HEK293 (cell line): ENCODE results near the gene RPRML.

Experiments used
- CTCF ChIA-PET: fragments of 350-600 bp; formaldehyde crosslinking; extraction: SDS; loops from one replicate; lab custom pipeline; 2021; ENCODE audit warnings: antibody characterized with exemption; lab: Yijun Ruan, JAX
- POLR2A ChIA-PET: fragments of 300-600 bp; formaldehyde crosslinking; extraction: SDS; loops from one replicate; lab custom pipeline; 2020; ENCODE audit warnings: antibody characterized with exemption, inconsistent platforms; lab: Yijun Ruan, JAX
- H3K27ac ChIP-seq: fragments of 200-500 bp; sonication (Bioruptor generic); 2 replicates; pipeline ENCODE4 v1.5.1; 2014; ENCODE audit warnings: low read depth, low read length, control low read depth, inconsistent platforms; ENCODE audit errors: extremely low read depth
- H3K36me3 ChIP-seq, 2 experiments: fragments of 200-500 bp in 1 of 2; sonication (Bioruptor generic) in 1 of 2; 1 replicate in 1 of 2; 2 replicates in 1 of 2; pipeline ENCODE4 v1.5.1; 2014 to 2017; ENCODE audit warnings: inconsistent platforms in 2 of 2, low read length in 2 of 2; ENCODE audit not compliant: control insufficient read depth in 2 of 2, insufficient read depth in 1 of 2
- H3K4me1 ChIP-seq: fragments of 200-500 bp; sonication (Bioruptor generic); 2 replicates; pipeline ENCODE4 v1.5.1; 2014; ENCODE audit warnings: mild to moderate bottlenecking, low read length, inconsistent platforms; ENCODE audit not compliant: control insufficient read depth, insufficient read depth
- H3K4me3 ChIP-seq: 2 replicates; pipeline ENCODE4 v1.5.1; 2011; ENCODE audit warnings: low read depth, mild to moderate bottlenecking, control low read depth, low read length, moderate library complexity
- H3K9me3 ChIP-seq: fragments of 200-500 bp; sonication (Bioruptor generic); 2 replicates; pipeline ENCODE4 v1.5.1; 2014; ENCODE audit warnings: low read depth, low read length, inconsistent platforms; ENCODE audit not compliant: control insufficient read depth, insufficient read depth
- HOXC10 ChIP-seq: sonication (generic); formaldehyde crosslinking; IDR thresholded peaks from 2 replicates; pipeline ENCODE4 v1.8.1; 2023; ENCODE audit warnings: mild to moderate bottlenecking, missing genetic modification reagents
- PRDM1 ChIP-seq: fragments of 450-650 bp; formaldehyde crosslinking; IDR thresholded peaks from 2 replicates; pipeline ENCODE4; 2016; ENCODE audit warnings: missing biosample characterization, missing genetic modification characterization
- SETDB1 ChIP-seq: IDR thresholded peaks from one replicate; pipeline ENCODE4 v1.6.1; 2017; ENCODE audit warnings: mild to moderate bottlenecking, low read length, moderate library complexity, mixed read lengths; ENCODE audit not compliant: insufficient read length
- ZFP3 ChIP-seq: fragments of 450-650 bp; formaldehyde crosslinking; IDR thresholded peaks from 2 replicates; pipeline ENCODE4 v1.5.1; 2016; ENCODE audit warnings: low read depth, missing biosample characterization, missing genetic modification characterization
- ZNF146 ChIP-seq: fragments of 450-650 bp; formaldehyde crosslinking; IDR thresholded peaks from 2 replicates; pipeline ENCODE4 v1.5.1; 2016; ENCODE audit warnings: missing biosample characterization, missing genetic modification characterization
- ZNF175 ChIP-seq: fragments of 450-650 bp; formaldehyde crosslinking; IDR thresholded peaks from 2 replicates; pipeline ENCODE4 v1.5.1; 2016; ENCODE audit warnings: missing biosample characterization, missing genetic modification characterization
- ZNF184 ChIP-seq: fragments of 450-650 bp; IDR thresholded peaks from 2 replicates; pipeline ENCODE4 v1.5.1; 2018; ENCODE audit warnings: missing biosample characterization, mild to moderate bottlenecking, missing genetic modification characterization
- ZNF19 ChIP-seq: fragments of 450-650 bp; formaldehyde crosslinking; IDR thresholded peaks from 2 replicates; pipeline ENCODE4; 2016; ENCODE audit warnings: missing biosample characterization, missing genetic modification characterization, low read depth
- ZNF214 ChIP-seq: fragments of 450-650 bp; formaldehyde crosslinking; IDR thresholded peaks from 2 replicates; pipeline ENCODE4 v1.5.1; 2017; ENCODE audit warnings: missing biosample characterization, mild to moderate bottlenecking, missing genetic modification characterization, borderline replicate concordance
- ZNF248 ChIP-seq: fragments of 450-650 bp; formaldehyde crosslinking; IDR thresholded peaks from 2 replicates; pipeline ENCODE4 v1.5.1; 2017; ENCODE audit warnings: missing biosample characterization, missing genetic modification characterization
- ZNF266 ChIP-seq: fragments of 450-650 bp; formaldehyde crosslinking; IDR thresholded peaks from 2 replicates; pipeline ENCODE4 v1.5.1; 2016; ENCODE audit warnings: missing biosample characterization, missing genetic modification characterization, low read depth
- ZNF302 ChIP-seq: fragments of 450-650 bp; formaldehyde crosslinking; IDR thresholded peaks from 2 replicates; pipeline ENCODE4 v1.5.1; 2016; ENCODE audit warnings: missing biosample characterization, missing genetic modification characterization, low read depth
- ZNF354C ChIP-seq: fragments of 450-650 bp; formaldehyde crosslinking; IDR thresholded peaks from 2 replicates; pipeline ENCODE4 v1.5.1; 2016; ENCODE audit warnings: missing biosample characterization, missing genetic modification characterization, low read depth, borderline replicate concordance
- ZNF366 ChIP-seq: fragments of 450-650 bp; formaldehyde crosslinking; conservative IDR thresholded peaks from 2 replicates; pipeline ENCODE4 v1.5.1; 2016; ENCODE audit warnings: missing biosample characterization, missing genetic modification characterization
- ZNF404 ChIP-seq: fragments of 450-650 bp; formaldehyde crosslinking; IDR thresholded peaks from 2 replicates; pipeline ENCODE4 v1.5.1; 2017; ENCODE audit warnings: missing biosample characterization, missing genetic modification characterization
- ZNF416 ChIP-seq: fragments of 450-650 bp; formaldehyde crosslinking; IDR thresholded peaks from 2 replicates; pipeline ENCODE4 v1.5.1; 2016; ENCODE audit warnings: missing biosample characterization, missing genetic modification characterization
- ZNF501 ChIP-seq: fragments of 450-650 bp; formaldehyde crosslinking; IDR thresholded peaks from 2 replicates; pipeline ENCODE4 v1.5.1; 2016; ENCODE audit warnings: missing biosample characterization, missing genetic modification characterization
- ZNF560 ChIP-seq: fragments of 450-650 bp; formaldehyde crosslinking; IDR thresholded peaks from 2 replicates; pipeline ENCODE4 v1.5.1; 2017; ENCODE audit warnings: missing biosample characterization, missing genetic modification characterization, borderline replicate concordance
- ZNF571 ChIP-seq: fragments of 450-650 bp; formaldehyde crosslinking; IDR thresholded peaks from 2 replicates; pipeline ENCODE4 v1.5.0; 2017; ENCODE audit warnings: missing biosample characterization, missing genetic modification characterization
- ZNF791 ChIP-seq: fragments of 450-650 bp; formaldehyde crosslinking; IDR thresholded peaks from 2 replicates; pipeline ENCODE4 v1.5.1; 2016; ENCODE audit warnings: missing biosample characterization, missing genetic modification characterization
- TF ChIP-seq, protein P1 (sequence below): fragments of 450-650 bp; formaldehyde crosslinking; IDR thresholded peaks from 2 replicates; pipeline ENCODE4 v1.5.1; 2016; ENCODE audit warnings: missing biosample characterization, missing genetic modification characterization, low read depth
- TF ChIP-seq, protein P2 (sequence below): fragments of 450-650 bp; formaldehyde crosslinking; IDR thresholded peaks from 2 replicates; pipeline ENCODE4 v1.5.1; 2017; ENCODE audit warnings: missing biosample characterization, missing genetic modification characterization
- TF ChIP-seq, protein P3 (sequence below): fragments of 450-650 bp; formaldehyde crosslinking; IDR thresholded peaks from 2 replicates; pipeline ENCODE4 v1.5.1; 2016; ENCODE audit warnings: missing biosample characterization, missing genetic modification characterization
- TF ChIP-seq, protein P4 (sequence below): fragments of 450-650 bp; formaldehyde crosslinking; IDR thresholded peaks from 2 replicates; pipeline ENCODE4 v1.5.1; 2016; ENCODE audit warnings: missing biosample characterization, missing genetic modification characterization
- TF ChIP-seq, protein P5 (sequence below): fragments of 450-650 bp; formaldehyde crosslinking; IDR thresholded peaks from 2 replicates; pipeline ENCODE4 v1.5.1; 2016; ENCODE audit warnings: missing biosample characterization, missing genetic modification characterization

Gene RPRML

DNA sequence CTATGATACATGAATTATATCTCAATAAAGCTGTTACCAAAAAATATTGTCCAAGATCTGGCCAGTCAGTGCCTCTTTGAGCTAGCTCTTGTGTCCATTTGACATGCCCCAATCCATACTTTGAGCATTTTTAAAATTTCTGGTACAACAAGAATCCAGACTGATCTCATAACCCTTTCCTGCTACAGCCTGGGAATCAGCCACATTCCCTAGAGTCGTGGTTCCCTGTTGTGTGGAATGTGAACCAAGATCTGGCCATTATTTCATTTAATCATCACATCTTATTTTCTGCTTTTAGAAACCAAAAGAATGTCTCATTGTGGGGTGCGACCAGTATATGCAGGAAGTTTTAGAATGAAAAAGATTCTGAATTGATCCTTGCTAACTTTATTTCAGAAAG lies 34.3 kb upstream of the RPRML start (continued):
- TF ChIP-seq ZNF302 (tag by site-specific recombination) (no peak), ZNF404 (tag by site-specific recombination) (no peak)
- TF ChIP-seq, protein P1, sequence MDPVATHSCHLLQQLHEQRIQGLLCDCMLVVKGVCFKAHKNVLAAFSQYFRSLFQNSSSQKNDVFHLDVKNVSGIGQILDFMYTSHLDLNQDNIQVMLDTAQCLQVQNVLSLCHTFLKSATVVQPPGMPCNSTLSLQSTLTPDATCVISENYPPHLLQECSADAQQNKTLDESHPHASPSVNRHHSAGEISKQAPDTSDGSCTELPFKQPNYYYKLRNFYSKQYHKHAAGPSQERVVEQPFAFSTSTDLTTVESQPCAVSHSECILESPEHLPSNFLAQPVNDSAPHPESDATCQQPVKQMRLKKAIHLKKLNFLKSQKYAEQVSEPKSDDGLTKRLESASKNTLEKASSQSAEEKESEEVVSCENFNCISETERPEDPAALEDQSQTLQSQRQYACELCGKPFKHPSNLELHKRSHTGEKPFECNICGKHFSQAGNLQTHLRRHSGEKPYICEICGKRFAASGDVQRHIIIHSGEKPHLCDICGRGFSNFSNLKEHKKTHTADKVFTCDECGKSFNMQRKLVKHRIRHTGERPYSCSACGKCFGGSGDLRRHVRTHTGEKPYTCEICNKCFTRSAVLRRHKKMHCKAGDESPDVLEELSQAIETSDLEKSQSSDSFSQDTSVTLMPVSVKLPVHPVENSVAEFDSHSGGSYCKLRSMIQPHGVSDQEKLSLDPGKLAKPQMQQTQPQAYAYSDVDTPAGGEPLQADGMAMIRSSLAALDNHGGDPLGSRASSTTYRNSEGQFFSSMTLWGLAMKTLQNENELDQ (tag by site-specific recombination): no peak

DNA sequence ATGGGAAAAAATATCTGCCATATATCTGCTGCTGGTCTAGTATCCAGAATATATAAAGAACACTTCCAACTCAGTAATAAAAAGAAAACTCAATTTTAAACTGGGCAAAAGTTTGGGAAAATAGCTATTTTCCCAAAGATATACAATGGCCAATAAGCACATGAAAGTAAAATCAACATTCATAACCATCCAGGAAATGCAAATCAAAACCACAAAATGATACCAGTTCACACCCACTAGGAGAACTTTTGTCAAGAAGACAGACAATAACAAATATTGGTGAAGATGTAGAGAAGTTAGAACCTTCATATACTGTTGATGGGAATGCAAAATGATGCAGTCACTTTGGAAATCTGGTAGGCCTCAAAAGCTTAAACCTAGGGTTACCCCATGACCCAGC lies 33.4 kb upstream of the RPRML start:
- no peaks in the 10 kb centered on the region for H3K36me3 ChIP-seq
- TF ChIP-seq ZFP3 (tag by site-specific recombination) (no peak), ZNF416 (tag by site-specific recombination) (no peak), ZNF501 (no peak), ZNF184 (tag by site-specific recombination) (no peak), ZNF366 (no peak), ZNF302 (tag by site-specific recombination) (no peak), ZNF354C (no peak)
- TF ChIP-seq, protein P2, sequence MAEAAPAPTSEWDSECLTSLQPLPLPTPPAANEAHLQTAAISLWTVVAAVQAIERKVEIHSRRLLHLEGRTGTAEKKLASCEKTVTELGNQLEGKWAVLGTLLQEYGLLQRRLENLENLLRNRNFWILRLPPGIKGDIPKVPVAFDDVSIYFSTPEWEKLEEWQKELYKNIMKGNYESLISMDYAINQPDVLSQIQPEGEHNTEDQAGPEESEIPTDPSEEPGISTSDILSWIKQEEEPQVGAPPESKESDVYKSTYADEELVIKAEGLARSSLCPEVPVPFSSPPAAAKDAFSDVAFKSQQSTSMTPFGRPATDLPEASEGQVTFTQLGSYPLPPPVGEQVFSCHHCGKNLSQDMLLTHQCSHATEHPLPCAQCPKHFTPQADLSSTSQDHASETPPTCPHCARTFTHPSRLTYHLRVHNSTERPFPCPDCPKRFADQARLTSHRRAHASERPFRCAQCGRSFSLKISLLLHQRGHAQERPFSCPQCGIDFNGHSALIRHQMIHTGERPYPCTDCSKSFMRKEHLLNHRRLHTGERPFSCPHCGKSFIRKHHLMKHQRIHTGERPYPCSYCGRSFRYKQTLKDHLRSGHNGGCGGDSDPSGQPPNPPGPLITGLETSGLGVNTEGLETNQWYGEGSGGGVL (tag by site-specific recombination): no peak
- no peak overlapping the region for H3K27ac ChIP-seq
- no peaks in the 10 kb centered on the region for H3K4me1 ChIP-seq
- no peak overlapping the region for H3K4me3 ChIP-seq
- H3K9me3 ChIP-seq: no peaks in the 10 kb centered on the region
- CTCF ChIA-PET: interaction anchor here (1.0 kb wide), 1 partner anchor 13 kb away, joined by 4 read pairs; no protein-coding TSS in a partner anchor
- POLR2A ChIA-PET: no interaction called here

DNA sequence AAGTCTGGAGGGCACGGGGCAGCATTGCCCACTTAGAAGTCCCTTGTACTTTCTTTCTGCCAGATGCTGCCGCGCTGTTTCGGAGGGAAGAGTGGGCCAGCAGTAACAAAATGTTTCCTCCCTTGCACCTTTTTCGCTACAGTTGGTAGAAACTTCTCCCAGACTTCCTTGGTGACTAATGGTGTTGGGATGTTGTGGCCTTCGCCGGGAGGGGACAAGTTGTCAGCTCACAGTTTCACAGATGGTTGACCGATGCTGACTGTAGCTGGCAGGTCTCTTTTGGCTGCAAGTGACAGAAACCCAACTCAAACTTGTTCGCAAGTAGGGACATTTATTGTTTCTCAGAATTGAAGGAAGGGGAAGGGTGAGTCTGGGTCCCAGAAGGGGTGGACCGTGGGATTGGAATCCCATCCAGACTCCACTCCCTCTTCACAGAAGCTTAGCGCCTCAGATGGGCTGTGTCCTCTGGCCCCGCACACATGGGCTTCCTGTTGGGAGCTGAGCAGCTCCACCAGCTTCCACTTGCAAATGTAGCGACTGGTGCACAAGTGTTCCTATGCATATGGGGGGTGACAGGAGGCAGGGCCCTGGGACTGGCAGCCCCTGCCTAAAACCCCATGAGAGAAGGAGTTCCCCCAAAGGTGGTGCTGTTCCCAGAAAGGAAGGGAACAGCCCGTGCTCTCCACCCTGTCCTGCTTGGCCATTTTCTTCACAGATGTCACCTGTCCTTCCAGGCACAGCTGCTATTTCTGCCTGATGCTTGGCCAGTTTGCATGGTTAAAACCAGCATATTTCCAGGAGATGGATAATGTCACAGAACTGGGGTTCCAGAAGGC lies 30.9 kb upstream of the RPRML start:
- H3K4me1 ChIP-seq: no peaks in the 10 kb centered on the region
- no peak overlapping the region for H3K4me3 ChIP-seq
- no peaks in the 10 kb centered on the region for H3K36me3 ChIP-seq
- CTCF ChIA-PET: interaction anchor here (1.2 kb wide), 2 partner anchors 67 to 68 kb away, joined by 3 to 6 read pairs; no protein-coding TSS in a partner anchor
- POLR2A ChIA-PET: no interaction called here
- no peaks in the 10 kb centered on the region for H3K9me3 ChIP-seq
- no peak overlapping the region for H3K27ac ChIP-seq
- TF ChIP-seq ZNF791 (no peak), ZNF248 (tag by site-specific recombination) (no peak), SETDB1 (no peak), ZNF266 (tag by site-specific recombination) (no peak), ZNF175 (tag by site-specific recombination) (no peak), PRDM1 (tag by site-specific recombination) (no peak), ZNF146 (tag by site-specific recombination) (no peak), ZNF19 (no peak), HOXC10 (CRISPR knock-in tag) (no peak), ZNF560 (tag by site-specific recombination) (no peak), ZNF571 (no peak), ZNF214 (tag by site-specific recombination) (no peak)
- TF ChIP-seq, protein P3, sequence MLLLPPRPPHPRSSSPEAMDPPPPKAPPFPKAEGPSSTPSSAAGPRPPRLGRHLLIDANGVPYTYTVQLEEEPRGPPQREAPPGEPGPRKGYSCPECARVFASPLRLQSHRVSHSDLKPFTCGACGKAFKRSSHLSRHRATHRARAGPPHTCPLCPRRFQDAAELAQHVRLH (tag by site-specific recombination): no peak
- TF ChIP-seq, protein P4, sequence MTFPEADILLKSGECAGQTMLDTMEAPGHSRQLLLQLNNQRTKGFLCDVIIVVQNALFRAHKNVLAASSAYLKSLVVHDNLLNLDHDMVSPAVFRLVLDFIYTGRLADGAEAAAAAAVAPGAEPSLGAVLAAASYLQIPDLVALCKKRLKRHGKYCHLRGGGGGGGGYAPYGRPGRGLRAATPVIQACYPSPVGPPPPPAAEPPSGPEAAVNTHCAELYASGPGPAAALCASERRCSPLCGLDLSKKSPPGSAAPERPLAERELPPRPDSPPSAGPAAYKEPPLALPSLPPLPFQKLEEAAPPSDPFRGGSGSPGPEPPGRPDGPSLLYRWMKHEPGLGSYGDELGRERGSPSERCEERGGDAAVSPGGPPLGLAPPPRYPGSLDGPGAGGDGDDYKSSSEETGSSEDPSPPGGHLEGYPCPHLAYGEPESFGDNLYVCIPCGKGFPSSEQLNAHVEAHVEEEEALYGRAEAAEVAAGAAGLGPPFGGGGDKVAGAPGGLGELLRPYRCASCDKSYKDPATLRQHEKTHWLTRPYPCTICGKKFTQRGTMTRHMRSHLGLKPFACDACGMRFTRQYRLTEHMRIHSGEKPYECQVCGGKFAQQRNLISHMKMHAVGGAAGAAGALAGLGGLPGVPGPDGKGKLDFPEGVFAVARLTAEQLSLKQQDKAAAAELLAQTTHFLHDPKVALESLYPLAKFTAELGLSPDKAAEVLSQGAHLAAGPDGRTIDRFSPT (tag by site-specific recombination): no peak
- TF ChIP-seq, protein P5, sequence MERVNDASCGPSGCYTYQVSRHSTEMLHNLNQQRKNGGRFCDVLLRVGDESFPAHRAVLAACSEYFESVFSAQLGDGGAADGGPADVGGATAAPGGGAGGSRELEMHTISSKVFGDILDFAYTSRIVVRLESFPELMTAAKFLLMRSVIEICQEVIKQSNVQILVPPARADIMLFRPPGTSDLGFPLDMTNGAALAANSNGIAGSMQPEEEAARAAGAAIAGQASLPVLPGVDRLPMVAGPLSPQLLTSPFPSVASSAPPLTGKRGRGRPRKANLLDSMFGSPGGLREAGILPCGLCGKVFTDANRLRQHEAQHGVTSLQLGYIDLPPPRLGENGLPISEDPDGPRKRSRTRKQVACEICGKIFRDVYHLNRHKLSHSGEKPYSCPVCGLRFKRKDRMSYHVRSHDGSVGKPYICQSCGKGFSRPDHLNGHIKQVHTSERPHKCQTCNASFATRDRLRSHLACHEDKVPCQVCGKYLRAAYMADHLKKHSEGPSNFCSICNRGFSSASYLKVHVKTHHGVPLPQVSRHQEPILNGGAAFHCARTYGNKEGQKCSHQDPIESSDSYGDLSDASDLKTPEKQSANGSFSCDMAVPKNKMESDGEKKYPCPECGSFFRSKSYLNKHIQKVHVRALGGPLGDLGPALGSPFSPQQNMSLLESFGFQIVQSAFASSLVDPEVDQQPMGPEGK: no peak
